ENCODE results near the gene ETFB. TPM values are rescaled to one million over a fixed set of nuclear protein-coding genes. Genes with fewer than 3 reads are reported as not detected.

Gene ETFB
- total and polyA plus RNA-seq, 10 of the 15 experiments (the other 5 are each of a cell fraction or from before 2014, with no cell fraction given), result 15.1 to 166 (median 87.8) TPM

DNA sequence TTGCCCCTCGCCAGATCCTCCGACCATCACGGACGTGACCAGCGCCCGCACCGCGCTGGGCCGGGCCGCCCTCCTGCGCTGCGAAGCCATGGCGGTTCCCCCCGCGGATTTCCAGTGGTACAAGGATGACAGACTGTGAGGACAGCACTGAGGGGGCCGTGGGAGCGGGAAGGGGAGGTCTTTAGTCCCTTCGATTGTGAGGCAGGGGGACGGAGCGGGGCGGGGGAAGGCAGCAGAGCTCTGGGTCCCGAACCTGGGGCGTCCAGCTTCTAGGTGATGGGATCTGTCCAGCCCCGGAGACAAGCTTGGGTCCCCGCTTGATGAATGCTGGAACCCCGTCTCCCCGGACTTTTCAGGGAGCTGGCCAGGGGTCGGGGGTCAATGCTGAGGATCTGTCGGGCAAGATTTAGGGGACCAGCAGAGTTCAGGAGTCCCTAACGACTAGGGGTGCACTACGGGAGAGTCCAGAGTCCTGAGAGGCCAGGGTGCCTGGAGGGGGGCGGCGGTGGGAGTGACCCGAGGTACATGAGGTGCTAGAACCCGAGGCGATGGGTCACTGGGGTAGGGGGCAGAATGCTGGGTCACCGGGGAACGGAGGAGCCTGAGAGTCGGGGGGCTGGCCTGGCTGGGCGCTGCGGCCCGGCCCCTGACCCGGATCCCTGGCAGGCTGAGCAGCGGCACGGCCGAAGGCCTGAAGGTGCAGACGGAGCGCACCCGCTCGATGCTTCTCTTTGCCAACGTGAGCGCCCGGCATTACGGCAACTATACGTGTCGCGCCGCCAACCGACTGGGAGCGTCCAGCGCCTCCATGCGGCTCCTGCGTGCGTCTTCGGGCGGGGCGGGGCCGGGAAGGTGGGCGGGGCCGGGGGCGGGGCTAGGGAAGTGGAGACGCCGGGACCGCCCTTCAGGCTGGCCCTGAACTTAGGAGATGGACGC lies 38.9 kb downstream of the ETFB start (continued):
- TF ChIP-seq, protein P1, sequence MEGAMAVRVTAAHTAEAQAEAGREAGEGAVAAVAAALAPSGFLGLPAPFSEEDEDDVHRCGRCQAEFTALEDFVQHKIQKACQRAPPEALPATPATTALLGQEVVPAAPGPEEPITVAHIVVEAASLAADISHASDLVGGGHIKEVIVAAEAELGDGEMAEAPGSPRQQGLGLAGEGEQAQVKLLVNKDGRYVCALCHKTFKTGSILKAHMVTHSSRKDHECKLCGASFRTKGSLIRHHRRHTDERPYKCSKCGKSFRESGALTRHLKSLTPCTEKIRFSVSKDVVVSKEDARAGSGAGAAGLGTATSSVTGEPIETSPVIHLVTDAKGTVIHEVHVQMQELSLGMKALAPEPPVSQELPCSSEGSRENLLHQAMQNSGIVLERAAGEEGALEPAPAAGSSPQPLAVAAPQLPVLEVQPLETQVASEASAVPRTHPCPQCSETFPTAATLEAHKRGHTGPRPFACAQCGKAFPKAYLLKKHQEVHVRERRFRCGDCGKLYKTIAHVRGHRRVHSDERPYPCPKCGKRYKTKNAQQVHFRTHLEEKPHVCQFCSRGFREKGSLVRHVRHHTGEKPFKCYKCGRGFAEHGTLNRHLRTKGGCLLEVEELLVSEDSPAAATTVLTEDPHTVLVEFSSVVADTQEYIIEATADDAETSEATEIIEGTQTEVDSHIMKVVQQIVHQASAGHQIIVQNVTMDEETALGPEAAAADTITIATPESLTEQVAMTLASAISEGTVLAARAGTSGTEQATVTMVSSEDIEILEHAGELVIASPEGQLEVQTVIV (IDR thresholded peaks at IDR 0.05; ENCODE audit: borderline replicate concordance, partially characterized antibody), result no peak
- TF ChIP-seq CBX3 (IDR thresholded peaks at IDR 0.05; ENCODE audit: borderline replicate concordance, low read depth) (no peak), CREB1 (IDR thresholded peaks at IDR 0.05; ENCODE audit: low read depth) (no peak), CHD1 (IDR thresholded peaks at IDR 0.05; ENCODE audit: low read depth, low read length) (no peak), IKZF1 (conservative IDR thresholded peaks at IDR 0.05) (no peak), PBX3 (IDR thresholded peaks at IDR 0.05; ENCODE audit: insufficient replicate concordance, low read depth, low read length) (no peak)
